ENCODE results near the gene AIFM3. TPM values are rescaled to one million over a fixed set of nuclear protein-coding genes. Genes with fewer than 3 reads are reported as not detected.

Gene AIFM3
- total RNA-seq, 1 experiment from 2014 or later = 9.7 TPM

DNA sequence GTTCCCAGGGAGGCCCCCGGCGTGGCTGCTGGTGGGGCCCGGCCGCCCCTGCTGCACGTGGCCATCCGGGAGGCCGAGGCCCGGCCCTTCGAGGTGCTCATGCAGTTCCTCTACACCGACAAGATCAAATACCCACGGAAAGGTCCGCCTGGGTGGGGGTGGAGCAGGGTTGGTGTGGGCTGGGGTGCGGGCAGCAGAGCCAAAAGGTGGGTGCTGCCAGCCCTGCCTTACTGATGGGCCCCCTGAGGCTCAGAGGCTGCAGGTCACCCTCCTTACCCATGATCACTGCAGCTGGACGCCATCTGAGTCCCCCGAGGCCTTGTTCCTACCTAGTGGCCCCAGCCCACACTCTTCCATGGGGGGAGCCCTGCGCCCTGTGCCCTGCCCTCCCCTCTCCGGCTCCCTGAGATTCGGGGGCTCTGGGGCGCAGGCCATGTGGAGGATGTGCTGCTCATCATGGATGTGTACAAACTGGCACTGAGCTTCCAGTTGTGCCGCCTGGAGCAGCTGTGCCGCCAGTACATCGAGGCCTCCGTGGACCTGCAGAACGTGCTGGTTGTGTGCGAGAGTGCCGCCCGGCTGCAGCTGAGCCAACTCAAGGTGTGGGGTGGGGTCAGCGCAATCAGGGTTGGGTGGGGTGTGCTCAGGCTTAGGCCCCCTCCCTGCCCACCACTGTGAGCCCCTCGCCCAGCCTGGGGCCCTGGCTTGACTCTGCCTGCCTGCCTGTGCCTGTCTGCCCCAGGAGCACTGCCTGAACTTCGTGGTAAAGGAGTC lies 27.3 kb downstream of the AIFM3 start:
- no peak overlapping the region for H3K4me2 ChIP-seq (ENCODE audit: low read length)
- ChIA-PET CTCF (no interaction called here), RAD21 (ENCODE audit: low non-redundant PET in 1 of 2, low total read pairs in 2 of 2, uncharacterized antibody in 2 of 2, unreplicated experiment in 2 of 2) (no interaction called here), POLR2A (no interaction called here)
- H3K36me3 ChIP-seq (ENCODE audit: control insufficient read depth in 1 of 2, insufficient read depth in 2 of 2, low read length in 2 of 2) = peaks cover 5 to 9% of the 10 kb centered on the region in 2 experiments; a peak in 3 of 4 replicates
- no peaks in the 10 kb centered on the region for H3K9me3 ChIP-seq (ENCODE audit: control insufficient read depth in 1 of 2, insufficient read depth in 1 of 2, low read depth in 1 of 2, low read length in 2 of 2)
- no peak for TF ChIP-seq ZFX (IDR thresholded peaks at IDR 0.05)
- TF ChIP-seq, protein P1, sequence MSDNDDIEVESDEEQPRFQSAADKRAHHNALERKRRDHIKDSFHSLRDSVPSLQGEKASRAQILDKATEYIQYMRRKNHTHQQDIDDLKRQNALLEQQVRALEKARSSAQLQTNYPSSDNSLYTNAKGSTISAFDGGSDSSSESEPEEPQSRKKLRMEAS (IDR thresholded peaks at IDR 0.05) = no peak
- no peak for TF ChIP-seq RAD21 (IDR thresholded peaks at IDR 0.05; ENCODE audit: low read depth)
- TF ChIP-seq SRF (IDR thresholded peaks at IDR 0.05; ENCODE audit: low read depth) = no peak
- TF ChIP-seq FOSL1 (IDR thresholded peaks at IDR 0.05; ENCODE audit: low read depth) = no peak
- no peak for TF ChIP-seq SIN3A (IDR thresholded peaks at IDR 0.05; ENCODE audit: low read depth)
- TF ChIP-seq CBX3 (IDR thresholded peaks at IDR 0.05; ENCODE audit: low read depth) = no peak
- no peak for TF ChIP-seq POLR2AphosphoS5 (IDR thresholded peaks at IDR 0.05; ENCODE audit: low read depth, low read length)
- no peak for TF ChIP-seq YY1 (IDR thresholded peaks at IDR 0.05; ENCODE audit: extremely low read depth, insufficient replicate concordance, low read depth, low read length)
- TF ChIP-seq SP1 (IDR thresholded peaks at IDR 0.05; ENCODE audit: low read depth) = no peak
- TF ChIP-seq, protein P2, sequence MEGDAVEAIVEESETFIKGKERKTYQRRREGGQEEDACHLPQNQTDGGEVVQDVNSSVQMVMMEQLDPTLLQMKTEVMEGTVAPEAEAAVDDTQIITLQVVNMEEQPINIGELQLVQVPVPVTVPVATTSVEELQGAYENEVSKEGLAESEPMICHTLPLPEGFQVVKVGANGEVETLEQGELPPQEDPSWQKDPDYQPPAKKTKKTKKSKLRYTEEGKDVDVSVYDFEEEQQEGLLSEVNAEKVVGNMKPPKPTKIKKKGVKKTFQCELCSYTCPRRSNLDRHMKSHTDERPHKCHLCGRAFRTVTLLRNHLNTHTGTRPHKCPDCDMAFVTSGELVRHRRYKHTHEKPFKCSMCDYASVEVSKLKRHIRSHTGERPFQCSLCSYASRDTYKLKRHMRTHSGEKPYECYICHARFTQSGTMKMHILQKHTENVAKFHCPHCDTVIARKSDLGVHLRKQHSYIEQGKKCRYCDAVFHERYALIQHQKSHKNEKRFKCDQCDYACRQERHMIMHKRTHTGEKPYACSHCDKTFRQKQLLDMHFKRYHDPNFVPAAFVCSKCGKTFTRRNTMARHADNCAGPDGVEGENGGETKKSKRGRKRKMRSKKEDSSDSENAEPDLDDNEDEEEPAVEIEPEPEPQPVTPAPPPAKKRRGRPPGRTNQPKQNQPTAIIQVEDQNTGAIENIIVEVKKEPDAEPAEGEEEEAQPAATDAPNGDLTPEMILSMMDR (IDR thresholded peaks at IDR 0.05 in 2 of 3, conservative IDR thresholded peaks at IDR 0.05 in 1 of 3; ENCODE audit: borderline replicate concordance in 1 of 3, insufficient read depth in 1 of 3, low read depth in 2 of 3, low read length in 2 of 3) = no peak
- TF ChIP-seq EGR1 (IDR thresholded peaks at IDR 0.05; ENCODE audit: low read depth) = no peak
- no peak for TF ChIP-seq ZNF274 (IDR thresholded peaks at IDR 0.05; ENCODE audit: low read depth, low read length)
- TF ChIP-seq, protein P3, sequence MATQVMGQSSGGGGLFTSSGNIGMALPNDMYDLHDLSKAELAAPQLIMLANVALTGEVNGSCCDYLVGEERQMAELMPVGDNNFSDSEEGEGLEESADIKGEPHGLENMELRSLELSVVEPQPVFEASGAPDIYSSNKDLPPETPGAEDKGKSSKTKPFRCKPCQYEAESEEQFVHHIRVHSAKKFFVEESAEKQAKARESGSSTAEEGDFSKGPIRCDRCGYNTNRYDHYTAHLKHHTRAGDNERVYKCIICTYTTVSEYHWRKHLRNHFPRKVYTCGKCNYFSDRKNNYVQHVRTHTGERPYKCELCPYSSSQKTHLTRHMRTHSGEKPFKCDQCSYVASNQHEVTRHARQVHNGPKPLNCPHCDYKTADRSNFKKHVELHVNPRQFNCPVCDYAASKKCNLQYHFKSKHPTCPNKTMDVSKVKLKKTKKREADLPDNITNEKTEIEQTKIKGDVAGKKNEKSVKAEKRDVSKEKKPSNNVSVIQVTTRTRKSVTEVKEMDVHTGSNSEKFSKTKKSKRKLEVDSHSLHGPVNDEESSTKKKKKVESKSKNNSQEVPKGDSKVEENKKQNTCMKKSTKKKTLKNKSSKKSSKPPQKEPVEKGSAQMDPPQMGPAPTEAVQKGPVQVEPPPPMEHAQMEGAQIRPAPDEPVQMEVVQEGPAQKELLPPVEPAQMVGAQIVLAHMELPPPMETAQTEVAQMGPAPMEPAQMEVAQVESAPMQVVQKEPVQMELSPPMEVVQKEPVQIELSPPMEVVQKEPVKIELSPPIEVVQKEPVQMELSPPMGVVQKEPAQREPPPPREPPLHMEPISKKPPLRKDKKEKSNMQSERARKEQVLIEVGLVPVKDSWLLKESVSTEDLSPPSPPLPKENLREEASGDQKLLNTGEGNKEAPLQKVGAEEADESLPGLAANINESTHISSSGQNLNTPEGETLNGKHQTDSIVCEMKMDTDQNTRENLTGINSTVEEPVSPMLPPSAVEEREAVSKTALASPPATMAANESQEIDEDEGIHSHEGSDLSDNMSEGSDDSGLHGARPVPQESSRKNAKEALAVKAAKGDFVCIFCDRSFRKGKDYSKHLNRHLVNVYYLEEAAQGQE (IDR thresholded peaks at IDR 0.05; ENCODE audit: low read depth) = no peak
- TF ChIP-seq, protein P4, sequence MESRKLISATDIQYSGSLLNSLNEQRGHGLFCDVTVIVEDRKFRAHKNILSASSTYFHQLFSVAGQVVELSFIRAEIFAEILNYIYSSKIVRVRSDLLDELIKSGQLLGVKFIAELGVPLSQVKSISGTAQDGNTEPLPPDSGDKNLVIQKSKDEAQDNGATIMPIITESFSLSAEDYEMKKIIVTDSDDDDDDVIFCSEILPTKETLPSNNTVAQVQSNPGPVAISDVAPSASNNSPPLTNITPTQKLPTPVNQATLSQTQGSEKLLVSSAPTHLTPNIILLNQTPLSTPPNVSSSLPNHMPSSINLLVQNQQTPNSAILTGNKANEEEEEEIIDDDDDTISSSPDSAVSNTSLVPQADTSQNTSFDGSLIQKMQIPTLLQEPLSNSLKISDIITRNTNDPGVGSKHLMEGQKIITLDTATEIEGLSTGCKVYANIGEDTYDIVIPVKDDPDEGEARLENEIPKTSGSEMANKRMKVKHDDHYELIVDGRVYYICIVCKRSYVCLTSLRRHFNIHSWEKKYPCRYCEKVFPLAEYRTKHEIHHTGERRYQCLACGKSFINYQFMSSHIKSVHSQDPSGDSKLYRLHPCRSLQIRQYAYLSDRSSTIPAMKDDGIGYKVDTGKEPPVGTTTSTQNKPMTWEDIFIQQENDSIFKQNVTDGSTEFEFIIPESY (IDR thresholded peaks at IDR 0.05; ENCODE audit: extremely low read depth, insufficient replicate concordance, low read length) = no peak
- H3K27me3 ChIP-seq (ENCODE audit: insufficient read depth, low read length) = no peaks in the 10 kb centered on the region
- H3K79me2 ChIP-seq (ENCODE audit: insufficient read depth, low read length) = peaks cover under 1% of the 10 kb centered on the region; the same call in 1 of the 2 replicates
- H3K27ac ChIP-seq (ENCODE audit: low read depth, low read length) = no peak overlapping the region
- no peak for DNase-seq (ENCODE audit: low read depth, low spot score)
- H3K9ac ChIP-seq (ENCODE audit: low read length) = no peak overlapping the region
- H3K4me3 ChIP-seq (replicated peaks in 1 of 2; ENCODE audit: low read depth in 1 of 2, low read length in 2 of 2) = no peak overlapping the region
- H2AFZ ChIP-seq (ENCODE audit: low read depth, low read length, poor library complexity, severe bottlenecking) = no peak overlapping the region
- no peaks in the 10 kb centered on the region for H4K20me1 ChIP-seq (ENCODE audit: insufficient read depth)
- no peaks in the 10 kb centered on the region for H3K9me2 ChIP-seq (ENCODE audit: insufficient read depth)
- H3K4me1 ChIP-seq (ENCODE audit: control insufficient read depth in 1 of 2, insufficient read depth in 2 of 2, low read length in 2 of 2) = no peaks in the 10 kb centered on the region
- no TSS peak for BruUV-seq (replicated peaks)
- ATAC-seq = no peak
- intact Hi-C loops (cut with micrococcal nuclease) = no loop called here
